ENCODE measurements around the gene AKAP6. TPM values are rescaled to one million over a fixed set of nuclear protein-coding genes. Genes with fewer than 3 reads are reported as not detected.

The AKAP6 gene
- total RNA-seq, 1 experiment from 2014 or later, result 1.1 TPM

DNA sequence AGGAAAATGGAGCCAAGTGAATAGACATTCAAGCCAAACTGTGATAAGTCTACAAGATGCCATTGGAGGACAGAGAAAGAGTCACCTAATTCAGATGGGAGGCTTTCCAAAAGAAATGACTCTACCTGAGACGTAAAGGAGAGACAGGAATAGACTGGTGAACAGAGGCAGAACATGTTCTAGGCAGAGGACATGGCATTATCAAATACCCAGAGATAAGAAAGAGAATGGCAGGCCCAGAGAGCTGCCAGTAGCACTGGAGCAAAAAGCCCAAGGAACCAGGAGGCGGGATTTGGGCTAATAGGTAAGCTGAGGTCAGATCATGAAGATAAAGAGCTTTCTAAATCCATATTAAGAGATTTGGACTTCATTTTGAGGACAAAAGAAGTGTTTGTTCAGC, 207.1 kb downstream of the AKAP6 start:
- H3K27ac Mint-ChIP-seq, result no peak overlapping the region; a peak in 1 of 7 replicates
- H3K56ac ChIP-seq (ENCODE audit: insufficient read length, low read depth, low read length), result no peak overlapping the region
- H2AFZ ChIP-seq (ENCODE audit: low read length), result no peak overlapping the region
- H3K27me3 ChIP-seq (ENCODE audit: insufficient read depth, low read length), result no peaks in the 10 kb centered on the region
- DNase-seq, result no peak
- no peaks in the 10 kb centered on the region for H3K4me1 ChIP-seq (ENCODE audit: insufficient read depth, low read length)
- H3K23me2 ChIP-seq (ENCODE audit: insufficient read length, low read depth, low read length, poor library complexity, severe bottlenecking), result no peaks in the 10 kb centered on the region
- H3K9ac ChIP-seq (ENCODE audit: extremely low read depth, insufficient read length, low read length), result no peak overlapping the region
- no peak overlapping the region for H4K91ac ChIP-seq (ENCODE audit: insufficient read length, low read depth, low read length)
- H4K20me1 ChIP-seq (ENCODE audit: control insufficient read depth, insufficient read depth, insufficient read length), result no peaks in the 10 kb centered on the region
- no peak overlapping the region for H3T11ph ChIP-seq (ENCODE audit: low read length)
- H3K4me1 Mint-ChIP-seq, result no peaks in the 10 kb centered on the region
- H3K4me3 Mint-ChIP-seq, result no peak overlapping the region
- H3K79me2 ChIP-seq (ENCODE audit: insufficient read depth, low read length), result no peaks in the 10 kb centered on the region
- H2BK15ac ChIP-seq (ENCODE audit: low read depth, low read length), result no peak overlapping the region
- H3K79me1 ChIP-seq (ENCODE audit: insufficient read depth, low read depth, low read length, poor library complexity, severe bottlenecking), result no peaks in the 10 kb centered on the region
- TF ChIP-seq, protein P1, sequence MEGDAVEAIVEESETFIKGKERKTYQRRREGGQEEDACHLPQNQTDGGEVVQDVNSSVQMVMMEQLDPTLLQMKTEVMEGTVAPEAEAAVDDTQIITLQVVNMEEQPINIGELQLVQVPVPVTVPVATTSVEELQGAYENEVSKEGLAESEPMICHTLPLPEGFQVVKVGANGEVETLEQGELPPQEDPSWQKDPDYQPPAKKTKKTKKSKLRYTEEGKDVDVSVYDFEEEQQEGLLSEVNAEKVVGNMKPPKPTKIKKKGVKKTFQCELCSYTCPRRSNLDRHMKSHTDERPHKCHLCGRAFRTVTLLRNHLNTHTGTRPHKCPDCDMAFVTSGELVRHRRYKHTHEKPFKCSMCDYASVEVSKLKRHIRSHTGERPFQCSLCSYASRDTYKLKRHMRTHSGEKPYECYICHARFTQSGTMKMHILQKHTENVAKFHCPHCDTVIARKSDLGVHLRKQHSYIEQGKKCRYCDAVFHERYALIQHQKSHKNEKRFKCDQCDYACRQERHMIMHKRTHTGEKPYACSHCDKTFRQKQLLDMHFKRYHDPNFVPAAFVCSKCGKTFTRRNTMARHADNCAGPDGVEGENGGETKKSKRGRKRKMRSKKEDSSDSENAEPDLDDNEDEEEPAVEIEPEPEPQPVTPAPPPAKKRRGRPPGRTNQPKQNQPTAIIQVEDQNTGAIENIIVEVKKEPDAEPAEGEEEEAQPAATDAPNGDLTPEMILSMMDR (conservative IDR thresholded peaks at IDR 0.05), result no peak
- H3K4me2 ChIP-seq (ENCODE audit: insufficient read depth, insufficient read length, low read length), result no peak overlapping the region
- H2BK120ac ChIP-seq (ENCODE audit: low read depth, low read length, poor library complexity, severe bottlenecking), result no peak overlapping the region
- H3K27ac ChIP-seq (ENCODE audit: insufficient read length, low read depth, low read length), result no peak overlapping the region
- no peaks in the 10 kb centered on the region for H3K9me3 ChIP-seq (ENCODE audit: control insufficient read depth, low read depth, low read length)
- no peak overlapping the region for H2BK5ac ChIP-seq (ENCODE audit: insufficient read length, low read length)
- no peak overlapping the region for H2AK5ac ChIP-seq (ENCODE audit: insufficient read length, low read length)
- no peaks in the 10 kb centered on the region; the same call in 1 of the 2 replicates for H3K27me3 Mint-ChIP-seq (ENCODE audit: low read depth)
- H3K14ac ChIP-seq (ENCODE audit: insufficient read depth, low read length), result no peak overlapping the region
- H3K4ac ChIP-seq (ENCODE audit: low read depth, low read length), result no peak overlapping the region
- H2BK12ac ChIP-seq (ENCODE audit: insufficient read length, low read depth, low read length), result no peak overlapping the region
- no peaks in the 10 kb centered on the region for H3K36me3 Mint-ChIP-seq (ENCODE audit: insufficient read depth in 1 of 3, low read depth in 3 of 3)
- no CpG with 5 or more reads among the region's 2 CpGs for WGBS (ENCODE audit: extremely low coverage, insufficient read length, low lambda C conversion rate)
- no peak overlapping the region for H2BK20ac ChIP-seq (ENCODE audit: low read depth, low read length, poor library complexity, severe bottlenecking)
- H4K5ac ChIP-seq (ENCODE audit: insufficient read length, low read depth, low read length), result no peak overlapping the region
- no peaks in the 10 kb centered on the region; a peak in 1 of 5 replicates for H3K9me3 Mint-ChIP-seq
- no peak overlapping the region for H3K23ac ChIP-seq (ENCODE audit: insufficient read length, low read depth, low read length)
- H3K18ac ChIP-seq (ENCODE audit: insufficient read length, low read depth, low read length), result no peak overlapping the region
- no peak overlapping the region for H4K8ac ChIP-seq (replicated peaks; ENCODE audit: insufficient read length, low read depth, low read length)

Data from H9 (cell line).